ENCODE data around the gene CAMSAP3. TPM values are rescaled to one million over a fixed set of nuclear protein-coding genes. Genes with fewer than 3 reads are reported as not detected.

CAMSAP3 gene
- total RNA-seq, 4 donors from 2014 or later = 0.15 to 0.16 TPM; not detected in 2

GRCh38 chr19:7559102-7559501 is 36.6 kb upstream of the CAMSAP3 start:
- TF ChIP-seq CTCF (IDR thresholded peaks at IDR 0.05 in 4 of 5, conservative IDR thresholded peaks at IDR 0.05 in 1 of 5) (no peak), POLR2A (IDR thresholded peaks at IDR 0.05) (no peak)
- Histone ChIP-seq H3K36me3 (peaks cover 0 to 57% of the 10 kb centered on the region in 2 donors), H3K4me3 (no peak overlapping the region), H3K9me3 (no peaks in the 10 kb centered on the region), H3K27ac (no peak overlapping the region), H3K4me1 (no peaks in the 10 kb centered on the region), H3K27me3 (no peaks in the 10 kb centered on the region)
- DNase-seq (no peak), ATAC-seq (no peak)
- in situ Hi-C loops (cut with MboI; ENCODE audit: low sequenced_read_pairs in 4 of 4) (no loop called here), intact Hi-C loops (cut with DNase I; ENCODE audit: low total_unique reads) (no loop called here)

- DNase-seq (no peak), ATAC-seq (no peak)
- Histone ChIP-seq H3K36me3 (peaks cover 0 to 45% of the 10 kb centered on the region in 2 donors), H3K4me3 (no peak overlapping the region), H3K9me3 (no peaks in the 10 kb centered on the region), H3K27ac (no peak overlapping the region), H3K4me1 (no peaks in the 10 kb centered on the region), H3K27me3 (no peaks in the 10 kb centered on the region)
- intact Hi-C loops (cut with DNase I; ENCODE audit: low total_unique reads) = no loop called here
- no peak for TF ChIP-seq CTCF (IDR thresholded peaks at IDR 0.05 in 4 of 5, conservative IDR thresholded peaks at IDR 0.05 in 1 of 5)
- no peak for TF ChIP-seq POLR2A (IDR thresholded peaks at IDR 0.05)
- in situ Hi-C loops (cut with MboI; ENCODE audit: low sequenced_read_pairs in 4 of 4) = loop anchor here in 3 of 4 donors (10.0 kb wide), 3 partner anchors 115 to 245 kb away; partner anchors contain the start of gene MCEMP1 (in 1 of the 3)
Observed at GRCh38 chr19:7560255-7560654, 35.4 kb upstream of the CAMSAP3 start.

- H3K4me1 ChIP-seq = no peaks in the 10 kb centered on the region
- H3K27me3 ChIP-seq = no peaks in the 10 kb centered on the region
- no peak overlapping the region for H3K4me3 ChIP-seq
- intact Hi-C loops (cut with DNase I; ENCODE audit: low total_unique reads) = no loop called here
- ATAC-seq (no peak), DNase-seq (no peak)
- H3K9me3 ChIP-seq = no peaks in the 10 kb centered on the region
- peaks cover 0 to 40% of the 10 kb centered on the region in 2 donors for H3K36me3 ChIP-seq
- in situ Hi-C loops (cut with MboI; ENCODE audit: low sequenced_read_pairs in 4 of 4) = loop anchor here in 3 of 4 donors (10.0 kb wide), 3 partner anchors 113 to 243 kb away; partner anchors contain the start of gene MCEMP1 (in 1 of the 3)
- TF ChIP-seq POLR2A (IDR thresholded peaks at IDR 0.05) (no peak), CTCF (IDR thresholded peaks at IDR 0.05 in 4 of 5, conservative IDR thresholded peaks at IDR 0.05 in 1 of 5) (no peak)
- no peak overlapping the region for H3K27ac ChIP-seq
Observed at GRCh38 chr19:7561325-7561724, 34.3 kb upstream of the CAMSAP3 start.

GRCh38 chr19:7562646-7563393 is 32.8 kb upstream of the CAMSAP3 start:
- intact Hi-C loops (cut with DNase I; ENCODE audit: low total_unique reads) (no loop called here), in situ Hi-C loops (cut with MboI; ENCODE audit: low sequenced_read_pairs in 4 of 4) (loop anchor here in 3 of 4 donors (10.0 kb wide), 3 partner anchors 112 to 242 kb away; partner anchors contain the start of gene MCEMP1 (in 1 of the 3))
- Histone ChIP-seq H3K9me3 (no peaks in the 10 kb centered on the region), H3K4me1 (no peaks in the 10 kb centered on the region), H3K27ac (no peak overlapping the region), H3K4me3 (no peak overlapping the region), H3K27me3 (no peaks in the 10 kb centered on the region), H3K36me3 (peaks cover 0 to 25% of the 10 kb centered on the region in 2 donors)
- ATAC-seq (no peak), DNase-seq (no peak)
- TF ChIP-seq POLR2A (IDR thresholded peaks at IDR 0.05) (no peak), CTCF (IDR thresholded peaks at IDR 0.05 in 4 of 5, conservative IDR thresholded peaks at IDR 0.05 in 1 of 5) (no peak)

Measured in gastrocnemius medialis (tissue), 4 donors.